Measurements from ENCODE around the gene THAP4.

The THAP4 gene

GRCh38 chr2:241649404-241649803 lies 12.4 kb upstream of the THAP4 start:
- H3K27me3 ChIP-seq, result no peaks in the 10 kb centered on the region
- TF ChIP-seq, protein P1, sequence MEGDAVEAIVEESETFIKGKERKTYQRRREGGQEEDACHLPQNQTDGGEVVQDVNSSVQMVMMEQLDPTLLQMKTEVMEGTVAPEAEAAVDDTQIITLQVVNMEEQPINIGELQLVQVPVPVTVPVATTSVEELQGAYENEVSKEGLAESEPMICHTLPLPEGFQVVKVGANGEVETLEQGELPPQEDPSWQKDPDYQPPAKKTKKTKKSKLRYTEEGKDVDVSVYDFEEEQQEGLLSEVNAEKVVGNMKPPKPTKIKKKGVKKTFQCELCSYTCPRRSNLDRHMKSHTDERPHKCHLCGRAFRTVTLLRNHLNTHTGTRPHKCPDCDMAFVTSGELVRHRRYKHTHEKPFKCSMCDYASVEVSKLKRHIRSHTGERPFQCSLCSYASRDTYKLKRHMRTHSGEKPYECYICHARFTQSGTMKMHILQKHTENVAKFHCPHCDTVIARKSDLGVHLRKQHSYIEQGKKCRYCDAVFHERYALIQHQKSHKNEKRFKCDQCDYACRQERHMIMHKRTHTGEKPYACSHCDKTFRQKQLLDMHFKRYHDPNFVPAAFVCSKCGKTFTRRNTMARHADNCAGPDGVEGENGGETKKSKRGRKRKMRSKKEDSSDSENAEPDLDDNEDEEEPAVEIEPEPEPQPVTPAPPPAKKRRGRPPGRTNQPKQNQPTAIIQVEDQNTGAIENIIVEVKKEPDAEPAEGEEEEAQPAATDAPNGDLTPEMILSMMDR (IDR thresholded peaks at IDR 0.05), result no peak
- intact Hi-C loops (cut with DNase I; ENCODE audit: low total_unique reads), result no loop called here

GRCh38 chr2:241648453-241648852 lies 11.5 kb upstream of the THAP4 start:
- H3K9me3 ChIP-seq, result no peaks in the 10 kb centered on the region
- intact Hi-C loops (cut with DNase I; ENCODE audit: low total_unique reads), result no loop called here
- TF ChIP-seq, protein P1 (IDR thresholded peaks at IDR 0.05), result no peak

More at GRCh38 chr2:241649404-241649803, 12.4 kb upstream of the THAP4 start:
- no peak for DNase-seq
- Histone ChIP-seq H3K4me1 (peaks cover 0 to 6% (median 0%) of the 10 kb centered on the region in 4 donors), H3K27ac (no peak overlapping the region), H3K36me3 (peaks cover 12 to 46% (median 33%) of the 10 kb centered on the region in 3 donors), H3K9me3 (no peaks in the 10 kb centered on the region), H3K4me3 (no peak overlapping the region)

DNA sequence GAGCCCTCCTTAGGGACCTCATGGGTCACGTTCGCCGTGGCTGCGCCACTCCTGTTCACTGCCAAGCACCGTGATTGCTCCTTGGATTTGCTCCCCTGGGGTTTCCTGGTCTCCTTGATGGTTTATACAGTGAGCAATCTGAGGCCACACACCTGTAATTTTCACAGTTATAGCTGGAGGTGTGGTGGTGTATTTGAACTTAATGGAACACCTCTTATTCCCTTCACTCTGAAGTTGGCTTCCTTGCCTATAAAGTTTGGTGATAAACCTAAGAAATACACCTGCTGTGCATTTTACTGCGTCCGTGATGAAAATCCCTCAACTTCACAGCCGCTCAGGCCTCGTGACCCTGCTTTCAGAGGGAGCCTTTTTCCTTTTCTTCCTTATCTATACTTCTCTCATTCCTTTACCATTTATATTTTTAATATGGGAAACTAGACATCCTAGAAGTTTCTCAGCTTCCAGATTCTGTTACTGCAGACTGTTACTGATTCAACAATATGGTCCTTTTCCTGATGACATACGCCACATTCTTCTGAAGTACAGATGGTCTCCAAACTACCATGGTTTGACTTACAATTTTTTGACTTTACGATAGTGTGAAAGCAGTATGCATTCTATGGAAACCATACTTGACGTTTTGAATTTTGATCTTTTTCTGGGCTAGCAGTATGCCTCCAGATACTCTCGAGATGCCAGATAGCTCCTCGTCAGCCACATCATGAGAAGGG lies 9.1 kb upstream of the THAP4 start:
- Histone ChIP-seq H3K27me3 (no peaks in the 10 kb centered on the region), H3K36me3 (peaks cover 0 to 18% (median 8%) of the 10 kb centered on the region in 3 donors), H3K4me1 (peaks cover 0 to 11% (median 0%) of the 10 kb centered on the region in 4 donors), H3K27ac (no peak overlapping the region), H3K9me3 (no peaks in the 10 kb centered on the region), H3K4me3 (no peak overlapping the region)
- intact Hi-C loops (cut with DNase I; ENCODE audit: low total_unique reads), result no loop called here
- no peak for DNase-seq
- TF ChIP-seq, protein P1 (IDR thresholded peaks at IDR 0.05), result no peak

More at GRCh38 chr2:241648453-241648852, 11.5 kb upstream of the THAP4 start:
- DNase-seq, result no peak
- H3K27me3 ChIP-seq, result no peaks in the 10 kb centered on the region
- H3K27ac ChIP-seq, result no peak overlapping the region
- peaks cover 0 to 6% (median 0%) of the 10 kb centered on the region in 4 donors for H3K4me1 ChIP-seq
- H3K36me3 ChIP-seq, result peaks cover 12 to 42% (median 30%) of the 10 kb centered on the region in 3 donors
- H3K4me3 ChIP-seq, result no peak overlapping the region

- H3K4me3 ChIP-seq, result no peak overlapping the region
- TF ChIP-seq, protein P1 (IDR thresholded peaks at IDR 0.05), result no peak
- peaks cover 0 to 17% (median 0%) of the 10 kb centered on the region in 4 donors for H3K4me1 ChIP-seq
- no peaks in the 10 kb centered on the region for H3K9me3 ChIP-seq
- no peak overlapping the region for H3K27ac ChIP-seq
- DNase-seq, result no peak
- H3K36me3 ChIP-seq, result peaks cover 0 to 13% (median 4%) of the 10 kb centered on the region in 3 donors
- intact Hi-C loops (cut with DNase I; ENCODE audit: low total_unique reads), result no loop called here
- no peaks in the 10 kb centered on the region for H3K27me3 ChIP-seq
Measured at GRCh38 chr2:241645056-241645914, 8.3 kb upstream of the THAP4 start.

DNA sequence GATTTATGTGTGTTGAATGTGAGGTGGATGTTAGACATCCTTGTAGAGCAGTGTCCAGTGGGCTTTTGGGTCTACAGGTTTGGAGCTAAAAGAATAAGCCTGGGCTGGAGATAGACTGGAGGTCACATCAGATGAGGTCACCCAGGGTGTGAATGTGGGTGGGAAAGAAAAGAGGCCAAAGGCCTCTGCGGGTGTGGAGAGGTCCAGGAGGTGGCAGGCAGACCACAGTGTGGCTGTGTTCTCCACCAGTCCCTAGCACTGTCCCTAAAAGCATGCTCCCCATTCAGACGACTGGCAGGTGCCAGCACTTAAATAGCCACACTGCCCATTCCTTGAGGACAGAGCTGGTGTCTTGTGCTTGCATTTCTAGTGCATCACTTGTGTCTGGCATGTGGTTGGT lies 4.7 kb upstream of the THAP4 start:
- peaks cover 0 to 20% (median 4%) of the 10 kb centered on the region in 3 donors for H3K36me3 ChIP-seq
- no peak overlapping the region for H3K27ac ChIP-seq
- TF ChIP-seq, protein P1 (IDR thresholded peaks at IDR 0.05), result no peak
- H3K4me1 ChIP-seq, result peaks cover 0 to 28% (median 19%) of the 10 kb centered on the region in 4 donors
- no peak for DNase-seq
- no peaks in the 10 kb centered on the region for H3K9me3 ChIP-seq
- H3K4me3 ChIP-seq, result no peak overlapping the region
- intact Hi-C loops (cut with DNase I; ENCODE audit: low total_unique reads), result no loop called here
- no peaks in the 10 kb centered on the region for H3K27me3 ChIP-seq
